Thoracic aorta (tissue), 2 donors: Measurements from ENCODE around the gene SPINK8. TPM values are rescaled to one million over a fixed set of nuclear protein-coding genes. Genes with fewer than 3 reads are reported as not detected.

ENCODE experiments used
- ATAC-seq: fragments of 150-250 bp; one replicate; pipeline ENCODE4 v1.8.0; 2017; ENCODE audit warnings: low read depth; ENCODE audit not compliant: insufficient number of reproducible peaks, low FRiP score
- DNase-seq: peaks from one replicate; pipeline ENCODE4 v3.0.0-alpha.2; 2020; ENCODE audit warnings: low spot score
- H3K27ac ChIP-seq, 2 donors: fragments of 200-600 bp; sonication (generic); 1 replicate in 1 of 2; 2 replicates in 1 of 2; pipeline ENCODE4 v1.5.1; 2016; ENCODE audit warnings: mild to moderate bottlenecking in 2 of 2, moderate library complexity in 2 of 2
- H3K27me3 ChIP-seq: fragments of 200-600 bp; sonication (generic); replicated peaks from 2 replicates; pipeline ENCODE4 v1.6.0; 2016; ENCODE audit warnings: mild to moderate bottlenecking; ENCODE audit not compliant: insufficient read depth
- H3K36me3 ChIP-seq: fragments of 200-600 bp; sonication (generic); one replicate; pipeline ENCODE4 v1.5.1; 2016
- H3K4me1 ChIP-seq, 2 donors: fragments of 200-600 bp; sonication (generic); 1 replicate in 1 of 2; 2 replicates in 1 of 2; pipeline versions ENCODE4 v1.5.1 to v1.6.0; 2016; ENCODE audit warnings: low read depth in 2 of 2, mild to moderate bottlenecking in 1 of 2; ENCODE audit not compliant: control insufficient read depth in 1 of 2
- H3K4me3 ChIP-seq: fragments of 200-600 bp; sonication (generic); 2 replicates; pipeline ENCODE4 v1.5.1; 2016; ENCODE audit warnings: mild to moderate bottlenecking
- H3K9me3 ChIP-seq: fragments of 200-600 bp; sonication (generic); 2 replicates; pipeline ENCODE4 v1.5.1; 2016
- CTCF ChIP-seq: fragments of 200-600 bp; sonication (generic); IDR thresholded peaks from one replicate; pipeline ENCODE4 v1.5.1; 2019; ENCODE audit warnings: antibody characterized with exemption
- total RNA-seq, 2 donors: library from RNA; depleted of rRNA; stranded (reverse); fragments of >200 nt; gene quantifications; one replicate each; pipeline versions ENCODE4 v1.1.0 to v1.2.3, GENCODE V29; 2016

SPINK8 gene
- total RNA-seq, 2 donors from 2014 or later: not detected

- no peak for ATAC-seq
- no peak for TF ChIP-seq CTCF
- no peaks in the 10 kb centered on the region for H3K27me3 ChIP-seq
- DNase-seq: no peak
- H3K4me3 ChIP-seq: no peak overlapping the region
- H3K9me3 ChIP-seq: no peaks in the 10 kb centered on the region
- H3K27ac ChIP-seq: no peak overlapping the region
- peaks cover 1% of the 10 kb centered on the region for H3K36me3 ChIP-seq
- H3K4me1 ChIP-seq: peaks cover 7 to 19% of the 10 kb centered on the region in 2 donors
Measured at GRCh38 chr3:48303021-48303420, 30.4 kb downstream of the SPINK8 start.

DNA sequence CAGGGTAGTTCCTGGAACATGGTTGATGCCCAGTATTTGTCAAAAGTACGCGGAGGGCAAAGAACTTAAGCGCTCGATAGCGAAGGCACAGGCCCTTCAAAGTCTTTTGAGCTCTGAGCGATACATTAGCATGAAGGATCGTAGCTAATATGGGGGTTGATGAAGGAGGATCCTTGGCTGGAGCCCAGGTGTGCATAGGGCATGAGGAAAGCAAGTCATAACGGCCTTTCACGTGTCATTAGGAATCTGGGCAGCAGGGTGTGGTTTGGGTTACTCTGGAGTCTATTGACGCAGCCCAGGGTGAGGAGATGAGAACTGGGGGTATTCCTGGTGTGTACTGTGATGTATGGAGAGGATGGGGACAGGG lies 31.7 kb downstream of the SPINK8 start:
- Histone ChIP-seq H3K4me3 (peak overlapping the region; percentile 79), H3K27me3 (no peaks in the 10 kb centered on the region), H3K27ac (peak overlapping the region; percentile 86 to 97), H3K9me3 (no peaks in the 10 kb centered on the region), H3K36me3 (peaks cover 13% of the 10 kb centered on the region), H3K4me1 (peaks cover 7 to 19% of the 10 kb centered on the region in 2 donors)
- peak; percentile 17 for ATAC-seq
- no peak for TF ChIP-seq CTCF
- no peak for DNase-seq

- peak; percentile 92 for ATAC-seq
- peak; percentile 74 for DNase-seq
- Histone ChIP-seq H3K9me3 (no peaks in the 10 kb centered on the region), H3K4me1 (peaks cover 7 to 19% of the 10 kb centered on the region in 2 donors), H3K4me3 (peak within 1 kb of the TSS; percentile 79), H3K27me3 (no peaks in the 10 kb centered on the region), H3K27ac (peak within 1 kb of the TSS; percentile 86 to 97), H3K36me3 (peaks cover 17% of the 10 kb centered on the region)
- TF ChIP-seq CTCF: peak; percentile 28
Measured at GRCh38 chr3:48301020-48301799, 32.3 kb downstream of the SPINK8 start, which contains the start of gene NME6. NME6 (minus strand) TSS chr3:48301367.

DNA sequence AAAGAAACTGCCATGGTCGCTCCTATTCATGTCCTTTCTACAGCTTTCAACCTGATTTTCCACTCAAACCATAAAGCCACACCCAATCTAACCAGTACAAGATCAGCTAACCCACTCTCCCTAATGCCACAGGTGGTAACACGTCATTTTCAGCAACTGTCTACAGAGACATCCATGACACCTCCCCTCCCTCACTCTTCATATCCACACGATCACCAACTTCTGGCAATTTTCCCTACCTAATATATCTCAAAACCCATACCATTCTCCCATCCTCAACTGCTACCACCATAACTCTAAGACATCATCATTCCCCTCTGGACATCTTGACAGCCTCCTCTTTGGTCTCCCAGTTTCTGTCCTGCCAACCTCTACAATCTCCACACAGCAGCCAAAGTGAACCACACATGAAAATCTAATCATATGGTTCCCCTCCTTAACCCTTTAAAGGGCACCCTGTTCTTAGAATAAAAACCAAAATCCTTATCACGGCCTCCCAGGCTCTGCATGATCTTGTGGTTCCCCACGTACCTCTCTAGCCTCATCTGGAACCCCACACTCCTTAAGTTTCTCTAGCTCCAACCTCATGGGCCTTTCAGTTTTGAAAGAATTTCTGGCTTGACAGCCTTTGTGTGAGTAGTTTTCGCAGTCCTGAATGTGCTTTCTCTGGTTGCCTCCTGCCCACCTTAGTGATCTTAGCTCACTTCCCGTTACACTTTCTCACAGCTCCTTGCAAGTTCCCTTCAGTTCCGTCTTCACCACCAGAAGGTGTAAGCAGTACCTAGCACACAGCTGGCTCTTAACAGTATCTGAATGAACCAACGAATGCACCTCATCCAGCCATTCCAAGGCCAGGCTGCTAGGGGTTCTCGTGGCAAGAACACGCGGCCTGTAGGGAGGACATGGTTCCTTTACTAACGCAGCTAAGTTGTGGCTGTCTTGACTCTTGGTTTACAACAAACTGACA lies 33.4 kb downstream of the SPINK8 start:
- Histone ChIP-seq H3K4me3 (peak overlapping the region; percentile 79), H3K9me3 (no peaks in the 10 kb centered on the region), H3K36me3 (peaks cover 26% of the 10 kb centered on the region), H3K27me3 (no peaks in the 10 kb centered on the region), H3K27ac (peak overlapping the region; percentile 86 to 97), H3K4me1 (peaks cover 7 to 19% of the 10 kb centered on the region in 2 donors)
- ATAC-seq (no peak), DNase-seq (no peak)
- no peak for TF ChIP-seq CTCF
